GM12878 (cell line): ENCODE results near the gene TP63. TPM values are rescaled to one million over a fixed set of nuclear protein-coding genes. Genes with fewer than 3 reads are reported as not detected.

Experiments
- ATAC-seq: fragments of 200-7000 bp; cut with Tn5 transposase; 3 replicates; pipeline ENCODE4 v1.9.1; 2020; ENCODE audit warnings: mild to moderate bottlenecking, moderate library complexity
- BruUV-seq: library from RNA; stranded (reverse); fragments of 400-500 nt; replicated peaks from 2 replicates; lab custom pipeline; 2021; lab: Mats Ljungman, UMichigan
- CTCF ChIA-PET: fragments of 300-600 bp; sonication (Branson Sonifier 250); formaldehyde crosslinking; extraction: SDS; loops from one replicate; lab custom pipeline; 2021; ENCODE audit warnings: inconsistent platforms; lab: Yijun Ruan, JAX
- POLR2A ChIA-PET: fragments of 350-600 bp; formaldehyde crosslinking; extraction: SDS; loops from one replicate; lab custom pipeline; 2021; ENCODE audit warnings: inconsistent platforms; lab: Charles Lee
- RAD21 ChIA-PET: fragments of 300-600 bp; sonication (Branson Sonifier 250); formaldehyde crosslinking; loops from one replicate; lab custom pipeline; 2023; ENCODE audit warnings: antibody characterized with exemption; ENCODE audit not compliant: unreplicated experiment; lab: Charles Lee
- SMC1A ChIA-PET: fragments of 300-600 bp; sonication (Branson Sonifier 250); formaldehyde crosslinking; loops from one replicate; lab custom pipeline; 2023; ENCODE audit not compliant: unreplicated experiment, uncharacterized antibody; lab: Charles Lee
- DNase-seq: peaks from one replicate; pipeline ENCODE4 v3.0.0-alpha.2; 2011; ENCODE audit warnings: low read depth, low spot score
- FAIRE-seq: peaks from 3 replicates; lab custom pipeline; 2011; peaks lifted over from hg19 to GRCh38; lab: Jason Lieb, UNC
- H2AFZ ChIP-seq: 2 replicates; pipeline ENCODE4 v1.6.0; 2011; ENCODE audit warnings: low read depth, low read length, control low read depth; ENCODE audit not compliant: control insufficient read depth
- H3K27ac ChIP-seq: 2 replicates; pipeline ENCODE4 v1.5.1; 2011; ENCODE audit warnings: control low read depth; ENCODE audit not compliant: control insufficient read depth, insufficient read depth
- H3K27me3 ChIP-seq, 2 experiments: replicated peaks in 1 of 2; 2 replicates each; pipeline versions ENCODE4 v1.6.0 to v1.6.1; 2011; ENCODE audit warnings: low read length in 1 of 2; ENCODE audit not compliant: control insufficient read depth in 2 of 2, insufficient read depth in 2 of 2
- H3K36me3 ChIP-seq, 2 experiments: 2 replicates each; pipeline ENCODE4 v1.5.1; 2011; ENCODE audit warnings: low read length in 1 of 2; ENCODE audit not compliant: control insufficient read depth in 2 of 2, insufficient read depth in 2 of 2
- H3K4me1 ChIP-seq: 2 replicates; pipeline ENCODE4 v1.6.1; 2011; ENCODE audit warnings: mild to moderate bottlenecking, low read length, moderate library complexity, mixed read lengths; ENCODE audit not compliant: control insufficient read depth, insufficient read depth
- H3K4me2 ChIP-seq: 2 replicates; pipeline ENCODE4 v1.6.0; 2011; ENCODE audit warnings: control low read depth; ENCODE audit not compliant: control insufficient read depth, insufficient read depth
- H3K4me3 ChIP-seq: fragments of 200-600 bp; sonication (generic); 2 replicates; pipeline ENCODE4 v1.5.1; 2016
- H3K79me2 ChIP-seq: 2 replicates; pipeline ENCODE4 v1.6.0; 2011; ENCODE audit warnings: low read length; ENCODE audit not compliant: control insufficient read depth, insufficient read depth
- H3K9ac ChIP-seq: 2 replicates; pipeline ENCODE4 v1.8.0; 2011; ENCODE audit warnings: low read length, control low read depth, mixed read lengths; ENCODE audit not compliant: control insufficient read depth, insufficient read depth
- H3K9me3 ChIP-seq: replicated peaks from 3 replicates; pipeline ENCODE4 v1.5.1; 2011; ENCODE audit warnings: mild to moderate bottlenecking, low read length; ENCODE audit not compliant: control insufficient read depth, insufficient read depth
- H4K20me1 ChIP-seq: 2 replicates; pipeline ENCODE4 v1.6.0; 2011; ENCODE audit not compliant: control insufficient read depth, insufficient read depth
- ASH2L ChIP-seq: fragments of 300-600, 200-600 bp; sonication (generic); IDR thresholded peaks from 2 replicates; pipeline ENCODE4 v1.6.1; 2017; ENCODE audit warnings: low read depth, mild to moderate bottlenecking, borderline replicate concordance
- BMI1 ChIP-seq: fragments of 450-650 bp; IDR thresholded peaks from 2 replicates; pipeline ENCODE4 v1.6.1; 2016; ENCODE audit warnings: mild to moderate bottlenecking, moderate library complexity, borderline replicate concordance
- CBFB ChIP-seq: IDR thresholded peaks from 2 replicates; pipeline ENCODE4 v1.6.1; 2016; ENCODE audit warnings: antibody characterized with exemption, low read depth
- EZH2 ChIP-seq: IDR thresholded peaks from 2 replicates; pipeline ENCODE4 v1.6.1; 2012; ENCODE audit warnings: low read depth, mild to moderate bottlenecking, control low read depth, inconsistent platforms, low read length, borderline replicate concordance; ENCODE audit not compliant: control insufficient read depth
- GATAD2B ChIP-seq: fragments of 450-650 bp; conservative IDR thresholded peaks from 2 replicates; pipeline ENCODE4 v1.6.1; 2017; ENCODE audit warnings: low read depth, mild to moderate bottlenecking, moderate library complexity
- PML ChIP-seq: IDR thresholded peaks from 2 replicates; pipeline ENCODE4 v1.6.1; 2012; ENCODE audit warnings: low read length, inconsistent platforms
- SIX5 ChIP-seq: IDR thresholded peaks from 2 replicates; pipeline ENCODE4 v1.6.1; 2011; ENCODE audit warnings: mild to moderate bottlenecking, low read depth, low read length, moderate library complexity; ENCODE audit not compliant: severe bottlenecking
- ZNF274 ChIP-seq: IDR thresholded peaks from one replicate; pipeline ENCODE4 v1.8.0; 2011; ENCODE audit not compliant: insufficient read length, insufficient read depth
- ZNF622 ChIP-seq: fragments of 450-650 bp; IDR thresholded peaks from 2 replicates; pipeline ENCODE4 v1.6.1; 2017; ENCODE audit warnings: mild to moderate bottlenecking, inconsistent platforms
- WGBS: methylation state at CpG from one replicate; pipeline ENCODE4 v1.1.6; 2016; ENCODE audit warnings: low lambda C conversion rate; ENCODE audit not compliant: insufficient replicate concordance, insufficient coverage; ENCODE audit errors: missing lambda C conversion rate; 5-methylcytosine and 5-hydroxymethylcytosine counted together
- in situ Hi-C: fragments of 300-500 bp; cut with MboI; formaldehyde crosslinking; loops from 9 replicates; pipeline ENCODE4 v1.14.3; 2018; ENCODE audit warnings: mixed read lengths
- intact Hi-C: fragments of 100-400 bp; cut with micrococcal nuclease; formaldehyde crosslinking; loops from one replicate; pipeline ENCODE4 v1.14.2; 2022; ENCODE audit not compliant: unreplicated experiment
- polyA plus RNA-seq, 11 experiments: library from polyadenylated mRNA; depleted of rRNA in 4 of 11; unstranded in 6 of 11; stranded (reverse) in 5 of 11; fragments of >200 nt; fragmentation: Nextera tagmentation in 4 of 11; fragmentation: Illumina TruSeq in 1 of 11; extraction: Ambion mirVana in 4 of 11; extraction: Trizol in 1 of 11; gene quantifications; 1 replicate in 1 of 11; 2 replicates in 10 of 11; pipeline versions ENCODE4 v1.2.1 to v1.2.3, GENCODE V29; 2011 to 2016; ENCODE audit warnings: inconsistent platforms in 2 of 11, missing spikeins in 2 of 11, low read depth in 1 of 11
- total RNA-seq, 4 experiments: library from RNA; depleted of rRNA in 3 of 4; stranded (reverse); fragments of >200 nt in 3 of 4; fragmentation: Illumina TruSeq in 1 of 4; extraction: Trizol in 1 of 4; gene quantifications; 2 replicates each; pipeline versions ENCODE4 v1.2.1 to v1.2.3, GENCODE V29; 2013 to 2021
- TF ChIP-seq, protein P1 (sequence below): IDR thresholded peaks from 2 replicates; pipeline ENCODE4 v1.6.1; 2012; ENCODE audit warnings: low read length, inconsistent platforms

TP63 gene
- total and polyA plus RNA-seq, 10 of the 15 experiments (the other 5 are each of a cell fraction or from before 2014, with no cell fraction given): 1.4 to 10.8 (median 6.2) TPM

DNA sequence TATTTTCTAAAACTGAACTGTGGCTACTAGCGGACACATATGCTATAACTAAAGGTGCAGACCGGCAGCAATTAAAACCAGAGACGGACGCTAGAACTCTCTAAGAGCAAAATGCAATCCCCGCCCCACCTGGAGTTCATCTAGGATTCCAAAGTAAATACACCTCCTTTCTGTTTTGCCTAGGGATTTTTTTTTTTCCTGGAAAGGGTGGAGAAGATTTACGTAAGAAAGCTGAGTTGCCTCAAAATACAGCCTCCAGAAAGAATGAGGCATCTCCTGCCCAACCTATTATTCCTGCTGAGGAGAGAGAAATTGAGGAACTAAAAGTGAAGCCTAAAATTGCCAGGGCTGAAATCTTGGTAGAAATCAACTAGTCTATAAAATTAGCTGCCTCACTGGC, 150.2 kb downstream of the TP63 start:
- Histone ChIP-seq H3K9ac (no peak overlapping the region), H3K79me2 (no peaks in the 10 kb centered on the region), H4K20me1 (no peaks in the 10 kb centered on the region), H3K9me3 (no peaks in the 10 kb centered on the region; the same call in 1 of the 3 replicates), H3K27me3 (no peaks in the 10 kb centered on the region), H3K4me1 (peaks cover 5% of the 10 kb centered on the region; the same call in 1 of the 2 replicates), H2AFZ (no peak overlapping the region), H3K27ac (no peak overlapping the region), H3K4me2 (no peak overlapping the region), H3K4me3 (no peak overlapping the region), H3K36me3 (no peaks in the 10 kb centered on the region)
- ATAC-seq: no peak
- TF ChIP-seq SIX5: no peak
- no peak for TF ChIP-seq BMI1
- TF ChIP-seq GATAD2B: no peak
- no peak for TF ChIP-seq ZNF274
- TF ChIP-seq, protein P1, sequence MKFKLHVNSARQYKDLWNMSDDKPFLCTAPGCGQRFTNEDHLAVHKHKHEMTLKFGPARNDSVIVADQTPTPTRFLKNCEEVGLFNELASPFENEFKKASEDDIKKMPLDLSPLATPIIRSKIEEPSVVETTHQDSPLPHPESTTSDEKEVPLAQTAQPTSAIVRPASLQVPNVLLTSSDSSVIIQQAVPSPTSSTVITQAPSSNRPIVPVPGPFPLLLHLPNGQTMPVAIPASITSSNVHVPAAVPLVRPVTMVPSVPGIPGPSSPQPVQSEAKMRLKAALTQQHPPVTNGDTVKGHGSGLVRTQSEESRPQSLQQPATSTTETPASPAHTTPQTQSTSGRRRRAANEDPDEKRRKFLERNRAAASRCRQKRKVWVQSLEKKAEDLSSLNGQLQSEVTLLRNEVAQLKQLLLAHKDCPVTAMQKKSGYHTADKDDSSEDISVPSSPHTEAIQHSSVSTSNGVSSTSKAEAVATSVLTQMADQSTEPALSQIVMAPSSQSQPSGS: no peak
- TF ChIP-seq ASH2L: no peak
- no peak for TF ChIP-seq PML
- no peak for TF ChIP-seq ZNF622
- TF ChIP-seq EZH2: no peak
- TF ChIP-seq CBFB: no peak
- SMC1A ChIA-PET: interaction anchor here (1.3 kb wide), 1 partner anchor 25 kb away, joined by 3 read pairs; no protein-coding TSS in a partner anchor
- POLR2A ChIA-PET: no interaction called here
- no peak for FAIRE-seq
- 100% methylated on average over 6 of the region's 6 CpGs for WGBS
- no TSS peak for BruUV-seq
- CTCF ChIA-PET: no interaction called here
- intact Hi-C loops: no loop called here
- RAD21 ChIA-PET: no interaction called here
- no peak for DNase-seq
- in situ Hi-C loops: no loop called here
